ENCODE measurements around the gene SLC12A7.

DNA sequence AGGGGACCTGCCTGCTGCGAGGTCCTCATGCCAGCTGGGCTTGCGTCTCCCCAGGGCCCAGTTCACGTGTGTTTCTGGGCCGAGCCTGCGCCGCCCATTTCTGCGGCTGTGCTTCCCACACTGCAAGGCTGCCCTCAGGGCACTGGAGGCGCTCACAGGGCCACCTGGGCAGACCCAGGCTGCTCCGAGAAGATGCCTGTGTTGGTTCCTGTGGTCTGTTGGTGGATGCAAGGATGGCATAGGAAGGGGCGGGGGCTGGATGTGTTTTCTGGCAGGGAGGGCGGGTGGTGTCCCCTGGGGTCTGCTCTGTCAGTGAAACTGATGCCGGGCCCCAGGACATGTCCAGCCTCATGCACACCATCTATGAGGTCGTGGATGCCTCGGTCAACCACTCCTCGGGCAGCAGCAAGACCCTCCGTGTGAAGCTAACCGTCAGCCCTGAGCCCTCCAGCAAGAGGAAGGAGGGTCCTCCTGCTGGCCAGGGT, 77.4 kb downstream of the SLC12A7 start:
- TF ChIP-seq, protein P1, sequence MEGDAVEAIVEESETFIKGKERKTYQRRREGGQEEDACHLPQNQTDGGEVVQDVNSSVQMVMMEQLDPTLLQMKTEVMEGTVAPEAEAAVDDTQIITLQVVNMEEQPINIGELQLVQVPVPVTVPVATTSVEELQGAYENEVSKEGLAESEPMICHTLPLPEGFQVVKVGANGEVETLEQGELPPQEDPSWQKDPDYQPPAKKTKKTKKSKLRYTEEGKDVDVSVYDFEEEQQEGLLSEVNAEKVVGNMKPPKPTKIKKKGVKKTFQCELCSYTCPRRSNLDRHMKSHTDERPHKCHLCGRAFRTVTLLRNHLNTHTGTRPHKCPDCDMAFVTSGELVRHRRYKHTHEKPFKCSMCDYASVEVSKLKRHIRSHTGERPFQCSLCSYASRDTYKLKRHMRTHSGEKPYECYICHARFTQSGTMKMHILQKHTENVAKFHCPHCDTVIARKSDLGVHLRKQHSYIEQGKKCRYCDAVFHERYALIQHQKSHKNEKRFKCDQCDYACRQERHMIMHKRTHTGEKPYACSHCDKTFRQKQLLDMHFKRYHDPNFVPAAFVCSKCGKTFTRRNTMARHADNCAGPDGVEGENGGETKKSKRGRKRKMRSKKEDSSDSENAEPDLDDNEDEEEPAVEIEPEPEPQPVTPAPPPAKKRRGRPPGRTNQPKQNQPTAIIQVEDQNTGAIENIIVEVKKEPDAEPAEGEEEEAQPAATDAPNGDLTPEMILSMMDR (conservative IDR thresholded peaks at IDR 0.05): no peak
- TF ChIP-seq EZH2 (IDR thresholded peaks at IDR 0.05; ENCODE audit: low read depth): no peak

Measured in PC-9 (cell line).